GM23338 (cell line): ENCODE data around the gene NYAP1. TPM values are rescaled to one million over a fixed set of nuclear protein-coding genes. Genes with fewer than 3 reads are reported as not detected.

Source experiments
- ATAC-seq: fragments of 200-7000 bp; cut with Tn5 transposase; 3 replicates; pipeline ENCODE4 v1.9.1; 2020
- DNase-seq: peaks from one replicate; pipeline ENCODE4 v3.0.0-alpha.2; 2015; ENCODE audit warnings: low spot score
- H2AFZ ChIP-seq: fragments of 200-600 bp; sonication (generic); 2 replicates; pipeline ENCODE4 v1.8.0; 2016; ENCODE audit warnings: antibody characterized with exemption, mild to moderate bottlenecking, moderate library complexity
- H3F3A ChIP-seq: fragments of 200-600 bp; sonication (generic); replicated peaks from 2 replicates; pipeline ENCODE4 v1.8.0; 2017; ENCODE audit warnings: antibody characterized with exemption, mixed run types, low read depth
- H3K27ac ChIP-seq: fragments of 200-600 bp; sonication (generic); 2 replicates; pipeline ENCODE4 v1.6.1; 2016; ENCODE audit warnings: low read depth
- H3K27me3 ChIP-seq: fragments of 200-600 bp; sonication (generic); 2 replicates; pipeline ENCODE4 v1.8.0; 2016; ENCODE audit warnings: mild to moderate bottlenecking, mixed run types, moderate library complexity; ENCODE audit not compliant: insufficient read depth
- H3K36me3 ChIP-seq: fragments of 200-600 bp; sonication (generic); 2 replicates; pipeline ENCODE4 v1.8.0; 2016; ENCODE audit warnings: mild to moderate bottlenecking; ENCODE audit not compliant: insufficient read depth
- H3K4me1 ChIP-seq: fragments of 200-600 bp; sonication (generic); 2 replicates; pipeline ENCODE4 v1.8.0; 2016; ENCODE audit warnings: mild to moderate bottlenecking, moderate library complexity; ENCODE audit not compliant: insufficient read depth
- H3K4me2 ChIP-seq: fragments of 200-600 bp; sonication (generic); 2 replicates; pipeline ENCODE4 v1.7.1; 2017; ENCODE audit warnings: mixed run types
- H3K4me3 ChIP-seq: fragments of 200-600 bp; sonication (generic); 2 replicates; pipeline ENCODE4 v1.6.1; 2016; ENCODE audit warnings: mixed run types
- H3K79me2 ChIP-seq: fragments of 200-600 bp; sonication (generic); replicated peaks from 2 replicates; pipeline ENCODE4 v1.8.0; 2017; ENCODE audit warnings: mild to moderate bottlenecking; ENCODE audit not compliant: insufficient read depth
- H3K9me2 ChIP-seq: fragments of 200-600 bp; sonication (generic); 2 replicates; pipeline ENCODE4 v1.8.0; 2017; ENCODE audit not compliant: insufficient read depth
- H4K20me1 ChIP-seq: fragments of 200-600 bp; sonication (generic); replicated peaks from 2 replicates; pipeline ENCODE4 v1.8.0; 2017; ENCODE audit warnings: mild to moderate bottlenecking; ENCODE audit not compliant: insufficient read depth
- H3K27ac Mint-ChIP-seq: 2 replicates; pipeline ENCODE4 v1.8.0; 2020; ENCODE audit warnings: inconsistent platforms, mild to moderate bottlenecking, moderate library complexity, mixed read lengths
- H3K27me3 Mint-ChIP-seq: 3 replicates; pipeline ENCODE4 v1.8.0; 2022; ENCODE audit warnings: low read depth, mild to moderate bottlenecking, moderate library complexity, mixed read lengths, inconsistent platforms; ENCODE audit not compliant: insufficient read depth, poor library complexity
- H3K36me3 Mint-ChIP-seq: 3 replicates; pipeline ENCODE4 v1.8.0; 2021; ENCODE audit warnings: low read depth, mild to moderate bottlenecking, inconsistent platforms, moderate library complexity, mixed read lengths
- H3K4me1 Mint-ChIP-seq: 3 replicates; pipeline ENCODE4 v1.8.0; 2020; ENCODE audit warnings: mild to moderate bottlenecking, inconsistent platforms, mixed read lengths
- H3K4me3 Mint-ChIP-seq: 3 replicates; pipeline ENCODE4 v1.8.0; 2021; ENCODE audit warnings: moderate library complexity, mild to moderate bottlenecking, inconsistent platforms, mixed read lengths
- H3K9me3 Mint-ChIP-seq: 3 replicates; pipeline ENCODE4 v1.8.0; 2020; ENCODE audit warnings: moderate library complexity, mild to moderate bottlenecking, inconsistent platforms, mixed read lengths
- CREB1 ChIP-seq: fragments of 250-450 bp; sonication (Bioruptor Pico); IDR thresholded peaks from 2 replicates; pipeline ENCODE4 v1.5.0; 2020; ENCODE audit warnings: low read depth, mild to moderate bottlenecking, moderate library complexity
- CTCF ChIP-seq, 2 experiments: fragments of 200-600 bp in 1 of 2; sonication (generic) in 1 of 2; conservative IDR thresholded peaks; 2 replicates each; pipeline versions ENCODE4 v1.5.1 to v1.6.1; 2016 to 2017; ENCODE audit warnings: antibody characterized with exemption in 2 of 2, low read depth in 2 of 2, mild to moderate bottlenecking in 2 of 2, moderate library complexity in 1 of 2
- ETS1 ChIP-seq: IDR thresholded peaks from 2 replicates; pipeline ENCODE4 v1.6.1; 2016; ENCODE audit warnings: antibody characterized with exemption
- EZH2 ChIP-seq: fragments of 200-600 bp; sonication (generic); IDR thresholded peaks from one replicate; pipeline ENCODE4 v1.8.0; 2017; ENCODE audit warnings: antibody characterized with exemption, mild to moderate bottlenecking, low read depth; ENCODE audit not compliant: unreplicated experiment
- EZH2phosphoT487 ChIP-seq: fragments of 200-600 bp; sonication (generic); IDR thresholded peaks from one replicate; pipeline ENCODE4 v1.8.1; 2018; ENCODE audit warnings: antibody characterized with exemption; ENCODE audit not compliant: unreplicated experiment
- JUNB ChIP-seq: IDR thresholded peaks from one replicate; pipeline ENCODE4 v1.6.1; 2016; ENCODE audit warnings: antibody characterized with exemption; ENCODE audit not compliant: unreplicated experiment
- NANOG ChIP-seq: IDR thresholded peaks from 2 replicates; pipeline ENCODE4 v1.6.1; 2016; ENCODE audit warnings: antibody characterized with exemption, borderline replicate concordance
- POLR2AphosphoS5 ChIP-seq: IDR thresholded peaks from 2 replicates; pipeline ENCODE4 v1.6.1; 2016; ENCODE audit warnings: antibody characterized with exemption, low read depth
- STAT1 ChIP-seq: IDR thresholded peaks from one replicate; pipeline ENCODE4 v1.6.1; 2016; ENCODE audit warnings: antibody characterized with exemption; ENCODE audit not compliant: unreplicated experiment
- ZNF114 ChIP-seq: fragments of 250-450 bp; sonication (Bioruptor Pico); IDR thresholded peaks from 2 replicates; pipeline ENCODE4 v1.5.0; 2020; ENCODE audit warnings: mild to moderate bottlenecking, moderate library complexity
- ZNF331 ChIP-seq: fragments of 250-450 bp; sonication (Bioruptor Pico); IDR thresholded peaks from 2 replicates; pipeline ENCODE4 v1.5.0; 2020; ENCODE audit warnings: low read depth, mild to moderate bottlenecking, moderate library complexity
- polyA plus RNA-seq: library from polyadenylated mRNA; unstranded; fragments of >200 nt; fragmentation: Nextera tagmentation; extraction: Ambion mirVana; gene quantifications from 2 replicates; pipeline ENCODE4 v1.2.1, GENCODE V29; 2016
- total RNA-seq: library from RNA; depleted of rRNA; stranded (reverse); fragments of >200 nt; shearing (Covaris generic); gene quantifications from 2 replicates; pipeline ENCODE4 v1.2.3, GENCODE V29; 2014
- TF ChIP-seq, protein P1 (sequence below): IDR thresholded peaks from one replicate; pipeline ENCODE4 v1.6.1; 2018; ENCODE audit warnings: antibody characterized with exemption; ENCODE audit not compliant: unreplicated experiment
- TF ChIP-seq, protein P2 (sequence below): fragments of 250-450 bp; sonication (Bioruptor Pico); IDR thresholded peaks from 2 replicates; pipeline ENCODE4 v1.5.0; 2020; ENCODE audit warnings: mild to moderate bottlenecking, moderate library complexity

The NYAP1 gene
- total and polyA plus RNA-seq, 2 experiments from 2014 or later, result 0.19 to 4.9 TPM

GRCh38 chr7:100466653-100467605 is 16.8 kb upstream of the NYAP1 start:
- no peak overlapping the region for H3K4me3 ChIP-seq
- no peaks in the 10 kb centered on the region; the same call in 1 of the 2 replicates for H4K20me1 ChIP-seq
- H3K36me3 Mint-ChIP-seq, result no peaks in the 10 kb centered on the region
- H3K4me1 Mint-ChIP-seq, result peaks cover 9% of the 10 kb centered on the region
- H3K27me3 ChIP-seq, result no peaks in the 10 kb centered on the region
- H3K36me3 ChIP-seq, result no peaks in the 10 kb centered on the region; the same call in 1 of the 2 replicates
- no peaks in the 10 kb centered on the region for H3F3A ChIP-seq
- peaks cover 8% of the 10 kb centered on the region for H3K27me3 Mint-ChIP-seq
- TF ChIP-seq ZNF114 (CRISPR knock-in tag) (no peak), NANOG (no peak), POLR2AphosphoS5 (no peak), ZNF331 (CRISPR knock-in tag) (no peak), CTCF (conservative IDR thresholded peaks at IDR 0.05; ENCODE audit: low read depth in 2 of 2) (no peak), EZH2phosphoT487 (no peak), CREB1 (no peak), ETS1 (no peak), JUNB (no peak), EZH2 (no peak), STAT1 (no peak)
- TF ChIP-seq, protein P1, sequence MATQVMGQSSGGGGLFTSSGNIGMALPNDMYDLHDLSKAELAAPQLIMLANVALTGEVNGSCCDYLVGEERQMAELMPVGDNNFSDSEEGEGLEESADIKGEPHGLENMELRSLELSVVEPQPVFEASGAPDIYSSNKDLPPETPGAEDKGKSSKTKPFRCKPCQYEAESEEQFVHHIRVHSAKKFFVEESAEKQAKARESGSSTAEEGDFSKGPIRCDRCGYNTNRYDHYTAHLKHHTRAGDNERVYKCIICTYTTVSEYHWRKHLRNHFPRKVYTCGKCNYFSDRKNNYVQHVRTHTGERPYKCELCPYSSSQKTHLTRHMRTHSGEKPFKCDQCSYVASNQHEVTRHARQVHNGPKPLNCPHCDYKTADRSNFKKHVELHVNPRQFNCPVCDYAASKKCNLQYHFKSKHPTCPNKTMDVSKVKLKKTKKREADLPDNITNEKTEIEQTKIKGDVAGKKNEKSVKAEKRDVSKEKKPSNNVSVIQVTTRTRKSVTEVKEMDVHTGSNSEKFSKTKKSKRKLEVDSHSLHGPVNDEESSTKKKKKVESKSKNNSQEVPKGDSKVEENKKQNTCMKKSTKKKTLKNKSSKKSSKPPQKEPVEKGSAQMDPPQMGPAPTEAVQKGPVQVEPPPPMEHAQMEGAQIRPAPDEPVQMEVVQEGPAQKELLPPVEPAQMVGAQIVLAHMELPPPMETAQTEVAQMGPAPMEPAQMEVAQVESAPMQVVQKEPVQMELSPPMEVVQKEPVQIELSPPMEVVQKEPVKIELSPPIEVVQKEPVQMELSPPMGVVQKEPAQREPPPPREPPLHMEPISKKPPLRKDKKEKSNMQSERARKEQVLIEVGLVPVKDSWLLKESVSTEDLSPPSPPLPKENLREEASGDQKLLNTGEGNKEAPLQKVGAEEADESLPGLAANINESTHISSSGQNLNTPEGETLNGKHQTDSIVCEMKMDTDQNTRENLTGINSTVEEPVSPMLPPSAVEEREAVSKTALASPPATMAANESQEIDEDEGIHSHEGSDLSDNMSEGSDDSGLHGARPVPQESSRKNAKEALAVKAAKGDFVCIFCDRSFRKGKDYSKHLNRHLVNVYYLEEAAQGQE, result no peak
- TF ChIP-seq, protein P2, sequence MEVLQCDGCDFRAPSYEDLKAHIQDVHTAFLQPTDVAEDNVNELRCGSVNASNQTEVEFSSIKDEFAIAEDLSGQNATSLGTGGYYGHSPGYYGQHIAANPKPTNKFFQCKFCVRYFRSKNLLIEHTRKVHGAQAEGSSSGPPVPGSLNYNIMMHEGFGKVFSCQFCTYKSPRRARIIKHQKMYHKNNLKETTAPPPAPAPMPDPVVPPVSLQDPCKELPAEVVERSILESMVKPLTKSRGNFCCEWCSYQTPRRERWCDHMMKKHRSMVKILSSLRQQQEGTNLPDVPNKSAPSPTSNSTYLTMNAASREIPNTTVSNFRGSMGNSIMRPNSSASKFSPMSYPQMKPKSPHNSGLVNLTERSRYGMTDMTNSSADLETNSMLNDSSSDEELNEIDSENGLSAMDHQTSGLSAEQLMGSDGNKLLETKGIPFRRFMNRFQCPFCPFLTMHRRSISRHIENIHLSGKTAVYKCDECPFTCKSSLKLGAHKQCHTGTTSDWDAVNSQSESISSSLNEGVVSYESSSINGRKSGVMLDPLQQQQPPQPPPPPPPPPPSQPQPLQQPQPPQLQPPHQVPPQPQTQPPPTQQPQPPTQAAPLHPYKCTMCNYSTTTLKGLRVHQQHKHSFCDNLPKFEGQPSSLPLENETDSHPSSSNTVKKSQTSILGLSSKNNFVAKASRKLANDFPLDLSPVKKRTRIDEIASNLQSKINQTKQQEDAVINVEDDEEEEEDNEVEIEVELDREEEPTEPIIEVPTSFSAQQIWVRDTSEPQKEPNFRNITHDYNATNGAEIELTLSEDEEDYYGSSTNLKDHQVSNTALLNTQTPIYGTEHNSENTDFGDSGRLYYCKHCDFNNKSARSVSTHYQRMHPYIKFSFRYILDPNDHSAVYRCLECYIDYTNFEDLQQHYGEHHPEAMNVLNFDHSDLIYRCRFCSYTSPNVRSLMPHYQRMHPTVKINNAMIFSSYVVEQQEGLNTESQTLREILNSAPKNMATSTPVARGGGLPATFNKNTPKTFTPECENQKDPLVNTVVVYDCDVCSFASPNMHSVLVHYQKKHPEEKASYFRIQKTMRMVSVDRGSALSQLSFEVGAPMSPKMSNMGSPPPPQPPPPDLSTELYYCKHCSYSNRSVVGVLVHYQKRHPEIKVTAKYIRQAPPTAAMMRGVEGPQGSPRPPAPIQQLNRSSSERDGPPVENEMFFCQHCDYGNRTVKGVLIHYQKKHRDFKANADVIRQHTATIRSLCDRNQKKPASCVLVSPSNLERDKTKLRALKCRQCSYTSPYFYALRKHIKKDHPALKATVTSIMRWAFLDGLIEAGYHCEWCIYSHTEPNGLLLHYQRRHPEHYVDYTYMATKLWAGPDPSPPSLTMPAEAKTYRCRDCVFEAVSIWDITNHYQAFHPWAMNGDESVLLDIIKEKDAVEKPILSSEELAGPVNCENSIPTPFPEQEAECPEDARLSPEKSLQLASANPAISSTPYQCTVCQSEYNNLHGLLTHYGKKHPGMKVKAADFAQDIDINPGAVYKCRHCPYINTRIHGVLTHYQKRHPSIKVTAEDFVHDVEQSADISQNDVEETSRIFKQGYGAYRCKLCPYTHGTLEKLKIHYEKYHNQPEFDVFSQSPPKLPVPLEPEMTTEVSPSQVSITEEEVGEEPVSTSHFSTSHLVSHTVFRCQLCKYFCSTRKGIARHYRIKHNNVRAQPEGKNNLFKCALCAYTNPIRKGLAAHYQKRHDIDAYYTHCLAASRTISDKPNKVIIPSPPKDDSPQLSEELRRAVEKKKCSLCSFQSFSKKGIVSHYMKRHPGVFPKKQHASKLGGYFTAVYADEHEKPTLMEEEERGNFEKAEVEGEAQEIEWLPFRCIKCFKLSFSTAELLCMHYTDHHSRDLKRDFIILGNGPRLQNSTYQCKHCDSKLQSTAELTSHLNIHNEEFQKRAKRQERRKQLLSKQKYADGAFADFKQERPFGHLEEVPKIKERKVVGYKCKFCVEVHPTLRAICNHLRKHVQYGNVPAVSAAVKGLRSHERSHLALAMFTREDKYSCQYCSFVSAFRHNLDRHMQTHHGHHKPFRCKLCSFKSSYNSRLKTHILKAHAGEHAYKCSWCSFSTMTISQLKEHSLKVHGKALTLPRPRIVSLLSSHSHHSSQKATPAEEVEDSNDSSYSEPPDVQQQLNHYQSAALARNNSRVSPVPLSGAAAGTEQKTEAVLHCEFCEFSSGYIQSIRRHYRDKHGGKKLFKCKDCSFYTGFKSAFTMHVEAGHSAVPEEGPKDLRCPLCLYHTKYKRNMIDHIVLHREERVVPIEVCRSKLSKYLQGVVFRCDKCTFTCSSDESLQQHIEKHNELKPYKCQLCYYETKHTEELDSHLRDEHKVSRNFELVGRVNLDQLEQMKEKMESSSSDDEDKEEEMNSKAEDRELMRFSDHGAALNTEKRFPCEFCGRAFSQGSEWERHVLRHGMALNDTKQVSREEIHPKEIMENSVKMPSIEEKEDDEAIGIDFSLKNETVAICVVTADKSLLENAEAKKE, result no peak
- ATAC-seq (no peak), DNase-seq (no peak)
- H3K4me1 ChIP-seq, result no peaks in the 10 kb centered on the region; the same call in 1 of the 2 replicates
- H3K4me3 Mint-ChIP-seq, result no peak overlapping the region
- no peak overlapping the region for H3K27ac ChIP-seq
- H3K79me2 ChIP-seq, result no peaks in the 10 kb centered on the region
- H3K27ac Mint-ChIP-seq, result no peak overlapping the region
- no peak overlapping the region for H3K4me2 ChIP-seq
- H3K9me2 ChIP-seq, result no peaks in the 10 kb centered on the region
- H2AFZ ChIP-seq, result no peak overlapping the region
- H3K9me3 Mint-ChIP-seq, result no peaks in the 10 kb centered on the region
